ENCODE measurements around the gene BMPR1A. TPM values are rescaled to one million over a fixed set of nuclear protein-coding genes. Genes with fewer than 3 reads are reported as not detected.

The BMPR1A gene
- total RNA-seq, 1 experiment from 2014 or later: 24.3 TPM

DNA sequence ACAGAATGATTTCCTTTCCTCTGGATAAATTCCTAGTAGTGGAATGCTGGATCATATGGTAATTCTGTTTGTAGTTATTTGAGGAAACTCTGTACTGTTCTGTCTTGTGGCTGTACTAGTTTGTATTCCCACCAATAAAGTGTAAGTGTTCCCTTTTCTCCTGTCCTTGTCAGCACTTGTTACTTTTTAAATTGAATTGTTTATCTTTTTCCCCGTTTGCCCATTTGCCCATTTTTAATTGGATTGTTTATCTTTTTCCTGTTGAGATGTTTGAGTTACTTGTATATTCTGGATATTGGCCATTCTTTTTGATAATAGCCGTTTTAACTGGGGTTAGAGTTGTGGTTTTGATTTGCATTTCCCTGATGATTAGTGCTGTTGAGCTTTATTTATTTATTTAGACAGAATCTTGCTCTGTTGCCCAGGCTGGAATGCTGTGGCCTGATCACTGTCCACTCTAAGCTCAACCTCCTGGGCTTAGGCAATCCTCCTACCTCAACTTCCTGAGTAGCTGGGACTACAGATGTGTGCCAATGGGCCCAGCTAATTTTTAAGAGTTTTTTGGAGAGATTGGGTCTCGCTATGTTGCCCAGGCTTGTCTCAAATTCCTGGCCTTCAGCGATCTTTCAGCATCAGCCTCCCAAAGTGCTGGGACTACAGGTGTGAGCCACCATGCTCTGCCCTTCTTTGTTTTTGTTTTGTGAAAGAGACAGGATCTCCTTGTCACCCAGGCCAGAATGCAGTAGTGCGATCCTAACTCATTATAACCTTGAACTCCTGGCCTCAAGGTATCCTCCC lies 23.0 kb downstream of the BMPR1A start:
- CTCF ChIA-PET: no interaction called here
- Histone ChIP-seq H2AFZ (no peak overlapping the region), H3K9me3 (ENCODE audit: insufficient read depth, low read depth) (no peaks in the 10 kb centered on the region), H3K79me2 (ENCODE audit: low read depth) (peaks cover 46% of the 10 kb centered on the region), H4K20me1 (ENCODE audit: insufficient read depth) (peaks cover 3% of the 10 kb centered on the region; the same call in 1 of the 2 replicates), H3K27ac (no peak overlapping the region), H3K9me2 (ENCODE audit: insufficient read depth) (no peaks in the 10 kb centered on the region), H3K4me1 (replicated peaks; ENCODE audit: insufficient read depth) (no peaks in the 10 kb centered on the region), H3K36me3 (ENCODE audit: low read depth) (no peaks in the 10 kb centered on the region), H3K27me3 (ENCODE audit: insufficient read depth, low read depth) (no peaks in the 10 kb centered on the region), H3K4me2 (no peak overlapping the region), H3F3A (ENCODE audit: insufficient read depth, low read depth) (no peaks in the 10 kb centered on the region), H3K4me3 (no peak overlapping the region)
- intact Hi-C loops (cut with micrococcal nuclease; ENCODE audit: unreplicated experiment): no loop called here
- TF ChIP-seq, protein P1, sequence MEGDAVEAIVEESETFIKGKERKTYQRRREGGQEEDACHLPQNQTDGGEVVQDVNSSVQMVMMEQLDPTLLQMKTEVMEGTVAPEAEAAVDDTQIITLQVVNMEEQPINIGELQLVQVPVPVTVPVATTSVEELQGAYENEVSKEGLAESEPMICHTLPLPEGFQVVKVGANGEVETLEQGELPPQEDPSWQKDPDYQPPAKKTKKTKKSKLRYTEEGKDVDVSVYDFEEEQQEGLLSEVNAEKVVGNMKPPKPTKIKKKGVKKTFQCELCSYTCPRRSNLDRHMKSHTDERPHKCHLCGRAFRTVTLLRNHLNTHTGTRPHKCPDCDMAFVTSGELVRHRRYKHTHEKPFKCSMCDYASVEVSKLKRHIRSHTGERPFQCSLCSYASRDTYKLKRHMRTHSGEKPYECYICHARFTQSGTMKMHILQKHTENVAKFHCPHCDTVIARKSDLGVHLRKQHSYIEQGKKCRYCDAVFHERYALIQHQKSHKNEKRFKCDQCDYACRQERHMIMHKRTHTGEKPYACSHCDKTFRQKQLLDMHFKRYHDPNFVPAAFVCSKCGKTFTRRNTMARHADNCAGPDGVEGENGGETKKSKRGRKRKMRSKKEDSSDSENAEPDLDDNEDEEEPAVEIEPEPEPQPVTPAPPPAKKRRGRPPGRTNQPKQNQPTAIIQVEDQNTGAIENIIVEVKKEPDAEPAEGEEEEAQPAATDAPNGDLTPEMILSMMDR (conservative IDR thresholded peaks at IDR 0.05): no peak
- TF ChIP-seq EZH2 (IDR thresholded peaks at IDR 0.05; ENCODE audit: low read depth): no peak
- no peak for DNase-seq
- BruUV-seq (replicated peaks): no TSS peak
- POLR2A ChIA-PET (ENCODE audit: unreplicated experiment): no interaction called here

DNA sequence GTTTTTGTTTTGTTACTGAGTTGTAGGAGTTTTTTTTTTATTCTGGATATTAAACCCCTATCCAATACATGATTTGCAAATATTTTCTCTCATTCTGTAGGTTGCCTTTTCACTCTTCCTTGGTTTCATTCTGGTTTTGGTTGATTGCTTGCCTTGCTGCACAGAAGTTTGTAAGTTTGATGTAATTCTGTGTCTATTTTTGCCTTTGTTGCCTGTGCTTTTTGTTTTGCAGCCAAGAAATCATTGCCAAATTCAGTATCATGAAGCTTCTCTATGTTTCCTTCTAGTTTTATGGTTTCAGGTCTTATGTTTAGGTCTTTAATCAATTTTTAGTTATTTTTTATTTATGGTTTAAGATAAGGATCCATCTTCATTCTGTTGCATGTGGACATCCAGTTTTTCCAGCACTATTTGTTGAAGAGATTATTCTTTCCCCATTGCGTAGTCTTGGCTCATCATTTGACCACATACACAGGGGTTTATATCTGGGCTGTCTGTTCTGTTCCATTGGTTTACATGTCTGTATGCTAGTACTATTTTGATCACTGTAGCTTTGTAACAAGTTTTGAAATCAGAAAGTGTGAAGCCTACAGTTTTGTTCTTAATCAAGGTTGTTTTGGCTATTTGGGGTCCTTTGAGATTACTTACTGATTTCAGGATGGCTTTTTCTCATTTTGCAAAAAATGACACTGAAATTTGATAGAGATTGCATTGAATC lies 26.4 kb downstream of the BMPR1A start:
- Histone ChIP-seq H3F3A (ENCODE audit: insufficient read depth, low read depth) (no peaks in the 10 kb centered on the region), H3K27me3 (ENCODE audit: insufficient read depth, low read depth) (no peaks in the 10 kb centered on the region), H3K4me3 (no peak overlapping the region), H3K4me1 (replicated peaks; ENCODE audit: insufficient read depth) (no peaks in the 10 kb centered on the region), H3K36me3 (ENCODE audit: low read depth) (no peaks in the 10 kb centered on the region), H3K27ac (no peak overlapping the region), H3K4me2 (no peak overlapping the region), H4K20me1 (ENCODE audit: insufficient read depth) (peaks cover 10% of the 10 kb centered on the region; the same call in 1 of the 2 replicates), H3K9me2 (ENCODE audit: insufficient read depth) (no peaks in the 10 kb centered on the region), H2AFZ (no peak overlapping the region), H3K9me3 (ENCODE audit: insufficient read depth, low read depth) (no peaks in the 10 kb centered on the region), H3K79me2 (ENCODE audit: low read depth) (peaks cover 58% of the 10 kb centered on the region)
- ChIA-PET POLR2A (ENCODE audit: unreplicated experiment) (no interaction called here), CTCF (no interaction called here)
- TF ChIP-seq, protein P1 (conservative IDR thresholded peaks at IDR 0.05): no peak
- no peak for TF ChIP-seq EZH2 (IDR thresholded peaks at IDR 0.05; ENCODE audit: low read depth)
- DNase-seq: no peak
- BruUV-seq (replicated peaks): no TSS peak
- intact Hi-C loops (cut with micrococcal nuclease; ENCODE audit: unreplicated experiment): no loop called here

DNA sequence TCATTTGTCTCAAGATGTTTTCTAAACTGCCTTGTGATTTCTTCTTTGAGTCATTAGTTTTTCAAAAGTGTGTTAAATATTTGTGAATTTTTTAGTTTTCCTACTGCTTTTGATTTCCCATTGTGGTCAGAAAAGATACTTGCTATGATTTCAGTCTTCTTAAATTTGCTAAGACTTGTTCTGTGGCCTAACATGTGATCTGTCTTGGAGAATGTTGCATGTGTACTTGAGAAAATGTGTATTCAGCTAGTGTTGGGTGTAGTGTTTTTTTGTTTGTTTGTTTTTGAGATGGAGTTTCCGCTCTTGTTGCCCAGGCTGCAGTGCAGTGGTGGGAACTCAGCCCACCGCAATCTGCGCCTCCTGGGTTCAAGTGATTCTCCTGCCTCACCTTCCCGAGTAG lies 28.6 kb downstream of the BMPR1A start:
- Histone ChIP-seq H3F3A (ENCODE audit: insufficient read depth, low read depth) (no peaks in the 10 kb centered on the region), H3K79me2 (ENCODE audit: low read depth) (peaks cover 49% of the 10 kb centered on the region), H3K27ac (no peak overlapping the region), H3K9me2 (ENCODE audit: insufficient read depth) (no peaks in the 10 kb centered on the region), H3K4me1 (replicated peaks; ENCODE audit: insufficient read depth) (no peaks in the 10 kb centered on the region), H4K20me1 (ENCODE audit: insufficient read depth) (peaks cover 6% of the 10 kb centered on the region; the same call in 1 of the 2 replicates), H2AFZ (no peak overlapping the region), H3K27me3 (ENCODE audit: insufficient read depth, low read depth) (no peaks in the 10 kb centered on the region), H3K4me3 (no peak overlapping the region), H3K9me3 (ENCODE audit: insufficient read depth, low read depth) (no peaks in the 10 kb centered on the region), H3K36me3 (ENCODE audit: low read depth) (no peaks in the 10 kb centered on the region), H3K4me2 (no peak overlapping the region)
- no peak for DNase-seq
- intact Hi-C loops (cut with micrococcal nuclease; ENCODE audit: unreplicated experiment): no loop called here
- CTCF ChIA-PET: no interaction called here
- TF ChIP-seq, protein P1 (conservative IDR thresholded peaks at IDR 0.05): no peak
- TF ChIP-seq EZH2 (IDR thresholded peaks at IDR 0.05; ENCODE audit: low read depth): no peak
- POLR2A ChIA-PET (ENCODE audit: unreplicated experiment): no interaction called here
- BruUV-seq (replicated peaks): no TSS peak

All from PC-9 (cell line).